NK-92 (cell line): ENCODE results near the gene PNPLA6.

Source experiments
- DNase-seq: peaks from one replicate; lab custom pipeline; 2025; ENCODE audit not compliant: unreplicated experiment; lab: John Stamatoyannopoulos, UW

Gene PNPLA6

DNA sequence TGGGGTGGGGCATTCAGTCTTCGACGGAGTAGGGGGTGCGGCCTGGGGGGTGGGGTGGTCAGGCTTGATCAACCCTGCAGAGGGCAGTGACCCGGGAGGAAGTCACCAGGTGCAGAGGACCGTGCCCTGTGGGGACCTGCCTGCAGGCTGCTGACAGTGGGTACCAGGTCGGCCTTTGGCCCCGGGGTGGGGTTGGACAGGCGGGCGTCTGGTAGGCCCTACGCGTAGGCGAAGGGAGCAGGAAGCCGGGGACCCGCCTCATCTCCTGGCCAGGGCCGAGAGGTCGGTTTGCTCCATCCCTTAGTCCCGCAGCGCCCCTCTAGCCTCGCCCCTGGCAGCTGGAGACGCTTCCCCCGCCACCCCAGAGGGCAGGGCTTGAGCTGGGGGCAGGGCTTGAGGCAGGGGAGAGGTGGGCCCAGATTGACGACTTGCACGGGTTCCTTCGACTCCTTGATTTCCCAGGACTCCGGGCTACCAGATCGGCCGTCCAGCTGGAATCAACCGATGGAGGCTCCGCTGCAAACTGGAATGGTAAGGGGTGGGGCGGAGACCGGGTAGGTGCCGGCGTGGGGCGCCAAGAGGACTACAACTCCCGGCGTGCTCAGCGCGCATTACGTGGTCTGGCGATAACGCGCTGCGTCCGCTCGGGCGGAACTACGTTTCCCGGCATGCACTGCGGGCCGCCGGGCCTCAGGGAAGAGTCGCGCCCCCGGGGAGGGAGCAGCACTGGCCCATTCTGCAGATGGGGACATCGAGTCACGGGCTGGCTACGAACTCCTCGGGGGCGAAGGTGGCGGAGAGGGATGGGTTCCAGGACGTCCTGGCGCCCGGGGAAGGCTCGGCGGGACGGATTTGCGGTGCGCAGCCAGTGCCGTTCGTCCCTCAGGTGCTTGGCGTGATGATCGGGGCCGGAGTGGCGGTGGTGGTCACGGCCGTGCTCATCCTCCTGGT lies at the start of gene PNPLA6:
PNPLA6 (plus strand) TSS at position 671 of the 951 bp plus-strand sequence; CDS start at position 743, 72 bp downstream.
- DNase-seq: peak; percentile 21

DNA sequence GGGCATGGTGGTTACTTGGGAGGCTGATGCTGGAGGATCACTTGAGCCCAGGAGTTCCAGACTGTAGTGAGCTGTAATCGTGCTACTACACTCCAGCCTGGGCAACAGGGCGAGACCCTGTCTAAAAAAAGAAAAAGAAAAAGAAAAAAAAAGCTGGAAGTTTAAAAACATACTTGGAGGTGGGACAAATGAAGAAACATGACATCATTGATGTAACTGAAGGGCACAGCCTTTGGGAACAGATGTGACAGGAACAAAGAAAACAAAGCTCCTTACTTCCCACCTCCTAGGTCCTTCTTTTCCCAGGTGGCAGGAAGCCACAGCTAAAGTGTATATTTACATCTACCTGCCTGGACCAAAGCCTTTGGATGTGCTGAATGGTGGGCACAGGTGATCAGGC lies 48.6 kb upstream of the PNPLA6 start:
- DNase-seq: no peak

DNA sequence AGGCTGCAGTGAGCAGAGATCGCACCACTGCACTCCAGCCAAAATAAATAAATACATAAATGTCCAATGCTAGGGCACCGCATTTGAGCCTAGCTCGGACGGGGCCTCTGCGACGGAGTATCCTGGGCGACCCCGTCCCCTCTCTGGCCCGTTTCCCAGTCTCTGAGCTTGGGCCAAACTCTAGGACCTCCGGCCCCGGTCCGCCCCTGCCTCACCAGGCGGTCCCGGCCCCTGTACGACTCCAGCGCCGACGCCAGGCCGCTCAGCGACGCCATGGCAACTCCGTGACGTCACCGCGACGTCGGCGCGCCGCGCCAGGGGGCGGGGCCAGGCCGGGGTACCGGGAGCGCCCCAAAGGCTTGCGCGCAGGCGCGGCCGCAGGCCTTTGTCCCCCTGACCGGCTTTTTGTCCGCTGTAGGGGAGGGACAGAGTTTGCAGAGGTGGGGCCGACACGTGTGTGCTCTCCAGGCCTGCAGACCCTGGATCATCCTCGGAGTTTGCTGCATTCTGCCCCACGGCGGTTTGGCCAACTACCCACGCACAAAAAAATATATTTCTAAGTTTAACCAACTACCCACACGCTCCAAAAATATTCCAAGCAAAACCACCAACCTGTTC lies 46.7 kb upstream of the PNPLA6 start, which contains the start of gene PEX11G:
PEX11G (minus strand) TSS at position 300 of the 618 bp plus-strand sequence; CDS start at position 275, 25 bp downstream.
- DNase-seq: no peak

DNA sequence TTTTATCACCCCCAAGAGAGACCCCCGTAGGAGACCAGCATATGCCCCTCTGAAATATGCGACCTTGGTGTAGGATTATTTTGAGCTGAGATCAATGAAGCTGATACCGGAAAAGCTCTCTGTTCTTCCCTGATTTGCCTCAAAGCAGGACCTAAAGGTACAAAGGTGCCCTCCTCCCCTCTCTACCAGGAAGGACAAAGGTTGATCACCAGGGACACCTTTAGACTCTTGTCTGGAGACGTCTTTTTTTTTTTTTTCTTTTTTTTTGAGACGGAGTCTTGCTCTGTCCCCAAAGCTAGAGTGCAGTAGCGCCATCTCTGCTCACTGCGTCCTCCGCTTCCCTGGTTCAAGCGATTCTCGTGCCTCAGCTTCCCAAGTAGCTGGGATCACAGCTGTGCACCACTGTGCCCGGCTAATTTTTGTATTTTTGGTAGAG lies 45.9 kb upstream of the PNPLA6 start:
- no peak for DNase-seq

DNA sequence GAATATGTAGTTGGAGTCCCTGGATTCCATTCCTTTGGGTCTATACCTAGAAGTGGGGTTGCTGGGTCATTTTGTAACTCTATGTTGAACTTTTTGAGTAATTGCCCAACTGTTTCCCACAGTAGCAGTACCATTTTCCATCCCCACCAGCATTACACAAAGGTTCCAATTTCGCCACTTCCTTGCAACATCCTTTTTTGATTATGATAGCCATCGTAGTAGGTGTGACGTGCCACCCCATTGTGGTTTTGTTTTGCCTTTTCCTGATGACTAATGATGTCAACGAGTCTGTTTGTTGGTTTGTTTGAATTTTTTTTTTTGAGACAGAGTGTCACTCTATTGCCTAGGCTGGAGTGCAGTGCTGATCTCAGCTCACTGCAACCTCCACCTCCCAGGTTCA lies 43.4 kb upstream of the PNPLA6 start:
- DNase-seq: no peak

DNA sequence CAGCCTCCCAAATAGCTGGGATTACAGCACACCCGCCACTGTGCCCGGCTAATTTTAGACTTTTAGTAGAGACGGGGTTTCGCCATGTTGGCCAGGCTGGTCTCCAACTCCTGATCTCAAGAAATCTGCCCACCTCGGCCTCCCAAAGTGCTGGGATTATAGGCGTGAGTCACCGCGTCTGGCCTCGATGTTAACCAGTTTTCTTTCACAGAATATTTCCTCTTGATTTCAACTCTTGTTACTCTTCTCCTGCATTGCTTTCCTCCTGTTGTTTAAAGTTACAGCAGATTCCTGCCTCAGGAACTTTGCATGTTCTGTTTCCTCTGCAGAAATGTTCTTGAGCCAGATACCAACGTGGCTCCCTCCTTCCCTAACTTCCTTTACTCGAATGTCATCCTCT lies 43.0 kb upstream of the PNPLA6 start:
- no peak for DNase-seq

DNA sequence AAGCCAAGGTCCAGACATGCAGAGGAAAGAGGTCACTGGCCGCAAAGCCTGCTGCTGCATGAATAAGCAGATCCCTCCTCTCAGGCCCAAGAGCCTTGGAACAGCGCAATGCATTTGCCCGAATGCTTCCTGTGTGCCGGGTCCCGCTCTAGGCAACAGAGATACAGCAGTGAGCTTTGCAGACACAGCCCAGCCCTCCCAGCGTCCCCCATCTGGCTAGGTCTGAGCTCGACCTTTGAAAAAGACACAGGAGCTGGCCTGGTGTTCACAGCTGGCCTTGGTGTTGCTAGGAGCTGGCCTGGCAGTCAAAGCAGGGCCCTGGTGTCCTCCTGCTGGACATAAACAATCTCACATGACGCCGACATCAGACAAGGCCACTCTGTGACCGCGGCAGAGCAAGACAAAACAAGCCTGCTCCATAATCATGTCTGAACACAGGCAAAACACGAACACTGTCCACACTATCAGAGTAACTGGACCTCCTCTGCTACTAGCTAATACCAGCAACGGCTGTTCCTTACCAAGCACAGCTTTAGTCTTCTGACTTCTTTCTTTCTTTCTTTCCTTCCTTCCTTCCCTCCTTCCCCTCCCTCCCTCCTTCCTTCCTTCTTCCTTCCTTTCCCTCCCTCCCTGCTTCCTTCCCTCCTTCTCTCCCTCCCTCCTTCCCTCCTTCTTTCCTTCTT lies 41.0 kb upstream of the PNPLA6 start:
- no peak for DNase-seq

DNA sequence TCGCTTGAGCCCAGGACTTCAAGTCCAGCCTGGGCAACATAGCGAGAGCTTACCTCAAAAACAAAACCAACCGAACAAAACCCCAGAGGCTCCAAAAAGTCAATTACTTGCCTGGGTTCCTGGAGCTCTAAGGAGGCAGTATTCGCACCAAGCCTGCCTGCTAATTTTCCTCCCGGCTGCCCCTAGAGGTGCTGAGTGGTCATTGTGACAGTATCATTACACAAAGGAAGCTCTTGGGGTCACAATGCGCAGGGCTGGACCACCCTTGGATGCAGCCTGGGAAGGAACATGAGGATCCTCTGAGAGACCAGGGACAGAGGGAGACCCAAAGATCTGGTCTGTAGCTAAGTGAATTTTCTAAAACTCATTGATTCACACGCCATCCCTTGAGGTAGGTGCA lies 38.2 kb upstream of the PNPLA6 start:
- DNase-seq: no peak

DNA sequence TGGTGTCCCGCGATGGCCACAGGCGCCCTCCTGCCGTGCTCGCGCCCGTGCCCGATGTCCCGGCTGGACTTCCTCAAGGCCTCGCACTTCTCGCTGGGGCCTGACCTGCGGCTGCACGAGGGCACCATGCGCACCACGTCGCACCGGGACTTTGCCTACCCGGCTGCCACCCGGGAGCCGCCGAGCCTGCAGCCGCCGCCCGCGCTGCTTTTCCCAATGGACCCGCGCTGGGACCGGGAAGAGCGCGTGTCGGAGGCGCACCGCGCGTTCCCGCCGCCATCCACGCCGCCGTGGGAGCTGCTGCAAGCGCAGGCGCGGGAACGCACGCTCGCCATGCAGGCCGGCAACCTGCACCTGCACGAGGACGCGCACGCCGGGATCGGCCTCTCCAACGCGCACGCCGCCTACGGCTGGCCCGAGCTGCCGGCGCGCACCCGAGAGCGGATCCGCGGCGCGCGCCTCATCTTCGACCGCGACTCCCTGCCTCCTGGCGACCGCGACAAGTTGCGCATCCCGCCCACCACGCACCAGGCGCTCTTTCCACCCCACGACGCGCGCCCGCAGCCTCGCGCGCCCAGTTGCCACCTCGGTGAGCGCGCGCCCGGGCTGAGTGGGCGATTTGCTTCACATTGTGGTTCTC lies 34.6 kb upstream of the PNPLA6 start:
- no peak for DNase-seq

DNA sequence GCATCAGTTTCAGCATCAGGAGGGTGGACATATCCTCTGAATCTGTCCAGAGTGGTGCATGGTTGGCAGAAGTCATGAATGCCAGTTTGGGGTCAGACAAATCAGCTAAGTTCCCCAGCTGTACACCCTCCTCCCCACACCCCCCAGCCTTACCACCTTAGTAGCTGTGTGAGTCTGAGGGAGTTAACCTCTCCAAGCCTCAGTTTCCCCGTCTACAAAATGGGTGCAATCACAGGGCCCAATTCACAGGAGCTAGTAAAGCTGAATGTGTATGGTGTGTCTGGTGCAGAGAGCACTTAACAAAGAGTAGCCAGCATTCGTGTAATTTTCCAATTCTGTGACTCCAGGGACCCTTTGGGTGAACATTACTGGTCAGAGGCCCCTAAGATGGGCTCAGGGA lies 33.0 kb upstream of the PNPLA6 start:
- DNase-seq: no peak

DNA sequence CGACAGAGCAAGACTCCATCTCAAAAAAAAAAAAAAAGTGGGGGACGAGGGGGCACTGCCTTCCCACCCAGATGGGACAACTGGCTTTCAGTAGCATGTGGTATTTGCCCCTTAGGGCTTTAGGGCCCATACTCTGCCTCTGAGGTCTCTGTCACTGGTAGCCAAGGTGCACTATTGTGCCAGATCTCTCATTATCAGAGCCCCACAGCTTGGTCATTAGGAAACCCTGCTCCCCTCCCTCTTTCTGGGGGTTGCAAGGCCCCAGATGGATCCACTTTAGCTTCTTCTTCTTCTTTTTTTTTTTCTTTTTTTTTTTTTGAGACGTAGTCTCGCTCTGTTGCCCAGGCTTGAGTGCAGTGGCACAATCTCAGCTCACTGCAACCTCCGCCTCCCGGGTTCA lies 30.8 kb upstream of the PNPLA6 start:
- no peak for DNase-seq

DNA sequence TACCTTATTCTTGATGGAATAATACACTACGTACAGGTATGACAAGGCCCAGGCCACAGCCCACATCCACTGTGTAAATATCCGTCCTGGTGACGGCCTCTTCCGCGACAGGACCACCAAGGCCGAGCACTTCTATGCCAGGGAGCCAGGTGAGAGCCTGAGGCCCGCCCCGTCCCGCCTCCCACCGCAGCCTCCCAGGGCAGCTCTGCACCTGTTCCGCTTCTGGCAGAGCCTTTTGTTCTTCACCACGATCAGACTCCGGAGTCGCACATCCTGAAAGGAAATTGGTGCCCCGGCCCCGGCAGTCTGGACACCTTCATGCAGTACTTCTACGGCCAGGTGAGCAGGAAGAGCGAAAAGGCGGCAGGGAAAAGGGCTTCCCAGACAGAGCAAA lies 30.2 kb upstream of the PNPLA6 start:
- DNase-seq: no peak

DNA sequence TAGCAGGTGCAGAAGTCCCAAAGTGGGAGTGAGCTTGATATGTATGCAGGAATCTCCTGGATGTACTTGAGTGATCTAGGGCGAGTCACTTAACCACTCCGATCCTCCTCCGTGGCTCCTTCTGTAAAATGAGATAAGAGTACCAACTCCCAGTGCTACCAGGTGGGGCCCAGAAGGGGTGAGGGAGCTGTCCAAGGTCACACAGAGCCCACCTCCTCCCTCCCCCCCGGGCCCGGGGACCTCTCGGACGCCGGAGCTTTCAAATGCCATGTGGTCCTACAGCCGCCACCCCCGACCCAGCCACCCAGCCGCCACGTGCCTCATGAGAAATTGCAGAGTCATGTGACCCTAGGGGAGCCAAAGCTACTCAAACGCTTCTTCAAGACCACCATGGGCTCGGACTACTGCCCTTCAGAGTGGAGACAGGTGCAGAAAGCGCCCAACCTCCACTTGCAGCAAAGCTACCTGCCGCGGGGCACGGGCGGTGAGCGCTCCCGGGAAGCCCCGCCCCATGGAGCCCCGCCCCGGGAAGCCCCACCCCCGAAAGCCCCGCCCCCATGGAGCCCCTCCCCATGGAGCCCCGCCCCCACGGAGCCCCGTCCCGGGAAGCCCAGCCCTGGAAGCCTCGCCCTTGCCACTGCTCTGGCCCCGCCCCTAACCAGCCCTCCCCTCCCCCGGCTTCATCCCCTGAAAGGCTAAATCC lies 29.7 kb upstream of the PNPLA6 start:
- DNase-seq: no peak

DNA sequence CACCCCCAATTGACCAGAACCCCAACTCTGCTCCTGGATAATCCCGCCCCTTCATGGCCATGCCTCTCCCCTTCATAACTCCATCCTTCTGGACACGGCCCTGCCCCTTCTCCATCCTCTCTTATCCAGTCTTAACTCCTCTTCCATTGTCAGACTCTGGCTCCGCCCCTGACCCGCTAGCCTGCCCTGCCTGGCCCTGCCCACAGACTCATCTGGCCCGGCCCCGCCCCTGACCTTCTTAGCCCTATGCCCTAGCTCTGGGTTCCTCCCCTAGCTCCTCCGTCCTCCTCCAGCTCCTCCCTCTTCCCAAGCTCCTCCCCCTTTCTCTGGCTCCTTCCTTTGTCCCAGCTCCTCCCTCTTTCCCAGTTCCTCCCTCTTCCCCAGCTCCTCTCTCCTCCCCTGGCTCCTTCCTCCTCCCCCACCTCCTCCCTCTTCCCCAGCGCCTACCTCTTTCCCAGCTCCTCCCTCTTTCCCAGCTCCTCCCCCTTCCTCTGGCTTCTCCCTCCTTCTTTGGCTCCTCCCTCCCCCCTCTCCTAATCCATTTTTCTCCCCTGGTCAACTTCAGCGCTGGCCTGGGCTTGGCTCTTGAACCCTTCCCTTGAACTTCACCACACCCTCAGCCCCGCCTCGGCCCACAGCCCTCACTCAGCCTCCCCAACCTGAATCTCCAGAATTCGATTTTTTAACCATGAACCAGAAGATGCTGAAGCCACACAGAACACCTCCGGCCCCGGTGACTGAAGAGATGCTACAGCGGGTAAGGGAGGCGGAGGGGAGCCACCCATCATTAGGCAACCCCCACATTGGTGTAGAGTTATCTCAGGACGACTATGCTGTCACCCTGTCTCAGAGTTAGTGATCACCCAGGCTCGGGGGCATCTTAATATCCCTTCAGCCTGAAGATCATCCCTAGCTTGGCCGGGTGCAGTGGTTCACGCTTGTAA lies 28.9 kb upstream of the PNPLA6 start:
- DNase-seq: no peak

DNA sequence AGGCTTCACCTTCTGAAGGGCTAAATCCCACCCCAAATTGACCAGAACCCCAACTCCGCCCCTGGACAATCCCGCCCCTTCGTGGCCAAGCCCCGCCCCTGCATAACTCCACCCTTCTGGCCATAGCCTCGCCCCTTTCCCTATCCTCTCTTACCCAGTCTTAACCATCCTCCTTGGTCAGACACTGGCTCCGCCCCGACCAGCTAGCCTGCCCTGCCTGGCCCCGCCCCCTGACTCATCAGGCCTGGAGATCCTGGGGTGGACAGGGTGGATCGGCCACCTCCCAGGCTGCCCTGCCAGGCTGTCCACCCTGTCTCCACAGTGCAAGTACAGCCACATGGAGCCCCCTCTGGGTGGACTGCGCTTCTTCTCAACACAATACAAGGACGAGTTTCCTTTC lies 27.6 kb upstream of the PNPLA6 start:
- no peak for DNase-seq

DNA sequence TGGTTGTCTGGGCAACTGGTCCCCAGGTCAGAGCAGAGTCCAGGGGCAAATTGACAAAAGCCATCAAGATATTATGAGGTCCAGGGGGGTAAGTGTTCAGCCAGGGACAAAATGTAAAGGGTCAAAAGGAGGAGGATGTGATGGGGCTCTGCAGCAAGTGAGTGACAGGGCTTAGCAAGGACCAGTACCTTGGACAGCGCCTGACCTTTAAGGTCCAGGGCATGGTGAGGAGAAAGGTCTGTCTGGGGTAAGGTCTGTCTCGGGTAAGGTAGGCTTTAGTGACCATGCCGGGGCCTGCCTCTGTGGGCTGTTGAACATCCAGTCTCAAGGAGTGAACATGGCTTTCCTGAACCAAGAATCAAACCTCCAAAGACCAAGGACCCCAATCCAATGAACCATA lies 25.9 kb upstream of the PNPLA6 start:
- no peak for DNase-seq

DNA sequence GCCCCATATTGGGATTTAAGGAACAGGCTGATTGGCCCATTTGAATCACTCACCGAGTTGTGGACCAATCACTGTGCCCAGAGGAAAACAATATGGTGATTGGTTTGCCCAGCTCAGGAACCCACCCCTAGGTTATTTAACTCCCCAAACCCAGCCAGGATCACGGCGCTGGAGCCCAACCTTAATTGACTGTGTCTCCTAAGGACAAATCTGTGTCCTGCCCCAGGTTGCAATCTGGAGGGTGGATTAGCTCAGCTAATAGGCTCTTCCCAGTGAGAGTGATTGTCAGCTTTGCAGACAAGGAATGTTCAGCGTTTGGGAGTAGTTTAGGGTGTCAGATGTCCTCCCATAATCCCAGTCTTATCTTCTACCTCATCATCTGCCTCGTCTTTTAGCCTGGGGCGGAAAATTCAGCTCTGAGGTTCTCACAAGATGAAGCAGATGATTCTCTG lies 23.1 kb upstream of the PNPLA6 start:
- no peak for DNase-seq

DNA sequence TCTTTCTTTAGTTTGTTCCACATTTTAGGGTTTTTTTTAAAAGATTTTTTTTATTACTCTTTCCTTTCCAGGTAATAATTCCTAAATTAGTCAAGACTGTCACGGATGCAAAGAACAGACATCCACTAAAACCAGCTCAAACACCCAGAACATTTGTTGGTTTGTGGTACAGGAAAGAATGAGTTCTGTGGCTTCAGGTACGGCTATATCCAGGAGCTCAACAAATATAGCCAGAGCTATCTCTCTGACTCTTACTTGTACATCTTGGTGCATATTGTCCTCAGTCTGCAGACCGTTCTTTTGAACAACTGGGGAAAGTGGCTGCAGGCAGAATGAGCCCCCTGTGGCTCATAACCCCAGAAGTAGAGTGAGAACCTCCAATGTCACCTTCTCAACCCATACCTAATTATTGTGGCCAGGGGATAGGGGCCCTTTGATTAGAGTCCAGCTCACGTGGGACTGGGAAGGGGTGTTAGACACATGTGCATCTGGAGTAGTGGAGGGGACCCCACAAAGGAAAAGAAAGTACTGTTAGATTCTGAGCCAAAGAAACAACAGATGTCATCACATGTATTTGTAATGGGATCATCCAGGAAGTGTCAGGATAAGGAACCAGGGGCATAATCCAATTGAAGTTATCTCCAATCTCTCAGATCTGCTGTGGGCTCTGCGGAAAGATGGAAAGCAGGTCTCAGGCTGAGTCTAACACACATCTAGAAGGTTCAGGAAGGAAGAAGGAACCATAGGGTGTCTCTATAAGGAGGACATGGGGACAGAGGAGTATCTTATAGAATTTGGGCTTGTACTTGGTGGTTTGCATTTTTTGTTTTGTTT lies 21.5 kb upstream of the PNPLA6 start:
- no peak for DNase-seq
